HG03175 (cell line): ENCODE data around the gene PRKCI.
"Not testable (repeated sequence)": the region's sequence is repeated elsewhere in the genome, so short reads cannot be mapped to it uniquely, and the experiment has no call there.

Source experiments
- ATAC-seq: cut with Tn5 transposase; IDR thresholded peaks from one replicate; pipeline ENCODE4 v1.9.1; 2021; ENCODE audit warnings: mild to moderate bottlenecking, moderate library complexity; ENCODE audit not compliant: unreplicated experiment

PRKCI gene

DNA sequence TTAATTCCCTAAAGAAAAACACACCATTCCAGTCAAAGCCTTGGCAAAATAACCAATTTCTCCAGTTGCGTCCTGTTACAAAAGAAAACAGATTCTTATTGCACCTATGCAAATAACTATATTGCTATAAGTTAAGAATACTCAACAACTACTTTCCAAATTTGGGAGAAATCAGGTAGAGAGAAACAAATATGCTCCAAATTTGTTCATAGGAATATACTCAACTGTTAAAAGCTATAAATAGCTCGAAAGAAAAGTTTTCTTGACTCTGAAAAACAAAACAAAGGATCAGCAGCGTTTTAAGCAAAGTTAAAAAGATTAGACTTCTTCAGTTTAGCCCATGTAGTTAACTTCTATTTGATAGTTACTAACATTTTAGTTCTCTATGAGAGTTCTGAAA lies 115.2 kb downstream of the PRKCI start:
- no peak for ATAC-seq

DNA sequence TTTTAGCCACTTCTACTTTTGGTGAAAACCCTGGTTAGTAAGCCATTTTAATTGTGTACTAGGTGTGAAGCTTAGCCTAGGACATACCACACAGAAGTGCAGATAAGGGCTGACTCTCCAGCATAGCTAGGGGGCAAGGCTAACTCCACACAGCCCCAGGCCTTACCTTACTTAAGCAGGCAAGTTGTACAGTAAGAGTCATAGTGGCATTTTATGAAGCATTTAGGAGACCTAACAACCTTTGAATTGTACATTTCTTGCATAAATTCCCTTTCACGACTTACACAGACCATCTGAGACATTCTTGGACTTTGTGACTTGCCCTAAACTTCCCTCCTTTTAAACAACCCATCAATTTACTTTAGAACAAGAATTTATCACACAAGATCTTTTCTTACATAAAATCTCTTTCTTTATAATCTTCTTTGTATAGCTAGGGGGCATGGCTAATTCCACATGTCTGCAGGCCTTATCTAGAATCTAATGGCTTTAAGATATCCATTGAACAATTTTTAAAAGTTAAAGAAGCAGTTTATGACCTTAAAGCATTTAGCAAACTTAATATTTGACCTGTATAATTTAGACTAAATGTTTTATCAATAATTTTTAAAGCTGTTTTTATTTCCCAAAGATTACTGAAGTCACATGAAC lies 116.6 kb downstream of the PRKCI start:
- no peak for ATAC-seq

DNA sequence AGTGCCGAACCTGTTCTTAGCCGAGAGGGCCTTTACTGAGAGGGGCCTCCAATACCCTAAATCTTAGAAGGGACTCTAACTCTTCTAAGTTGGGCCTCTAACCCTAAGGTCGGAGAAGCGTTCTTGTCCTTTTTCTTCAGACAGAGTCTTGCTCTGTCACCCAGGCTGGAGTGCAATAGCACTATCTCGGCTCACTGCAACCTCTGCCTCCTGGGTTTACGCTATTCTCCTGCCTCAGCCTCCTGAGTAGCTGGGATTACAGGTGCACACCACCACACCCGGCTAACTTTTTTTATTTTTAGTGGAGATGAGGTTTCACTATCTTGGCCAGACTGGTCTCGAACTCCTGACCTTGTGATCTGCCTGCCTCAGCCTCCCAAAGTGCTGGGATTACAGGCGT lies 120.0 kb downstream of the PRKCI start:
- not testable (repeated sequence) for ATAC-seq

DNA sequence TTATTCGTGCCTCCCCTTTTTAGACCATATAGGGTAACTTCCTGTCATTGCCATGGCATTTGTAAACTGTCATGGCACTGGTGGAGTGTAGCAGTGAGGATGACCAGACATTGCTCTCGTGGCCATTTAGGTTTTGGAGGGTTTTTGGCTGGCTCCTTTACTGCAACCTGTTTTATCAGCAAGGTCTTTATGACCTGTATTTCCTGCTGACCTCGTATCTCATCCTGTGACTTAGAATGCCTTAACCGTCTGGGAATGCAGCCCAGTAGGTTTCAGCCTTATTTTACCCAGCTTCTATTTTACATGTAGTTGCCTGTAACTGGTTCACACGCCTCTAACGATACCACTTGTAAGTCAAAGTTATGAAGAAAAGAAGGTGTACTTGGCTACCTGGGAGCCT lies 121.6 kb downstream of the PRKCI start:
- ATAC-seq: not testable (repeated sequence)

DNA sequence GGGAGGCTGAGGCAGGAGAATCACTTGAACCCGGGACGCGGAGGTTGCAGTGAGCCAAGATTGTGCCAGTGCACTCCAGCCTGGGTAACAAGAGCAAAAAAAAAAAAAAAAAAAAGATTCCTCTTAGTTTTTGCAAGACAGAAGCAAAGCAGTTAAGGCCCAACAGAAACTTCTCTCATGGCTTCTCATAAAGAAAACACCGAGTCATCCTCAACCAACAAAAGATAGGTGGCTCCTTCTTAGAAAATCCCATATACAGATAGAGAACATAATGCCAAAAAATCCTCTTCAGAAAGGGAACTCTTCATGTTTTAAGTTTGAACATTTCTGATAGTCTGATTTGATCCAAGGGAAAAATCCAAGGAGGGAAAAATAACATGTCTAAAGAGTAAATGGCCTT lies 122.7 kb downstream of the PRKCI start:
- ATAC-seq: no peak

- ATAC-seq: peak; percentile 57
Measured at GRCh38 chr3:170346481-170347392, 124.5 kb downstream of the PRKCI start.

GRCh38 chr3:170350515-170351413 lies 128.5 kb downstream of the PRKCI start:
- peak; percentile 44 for ATAC-seq

DNA sequence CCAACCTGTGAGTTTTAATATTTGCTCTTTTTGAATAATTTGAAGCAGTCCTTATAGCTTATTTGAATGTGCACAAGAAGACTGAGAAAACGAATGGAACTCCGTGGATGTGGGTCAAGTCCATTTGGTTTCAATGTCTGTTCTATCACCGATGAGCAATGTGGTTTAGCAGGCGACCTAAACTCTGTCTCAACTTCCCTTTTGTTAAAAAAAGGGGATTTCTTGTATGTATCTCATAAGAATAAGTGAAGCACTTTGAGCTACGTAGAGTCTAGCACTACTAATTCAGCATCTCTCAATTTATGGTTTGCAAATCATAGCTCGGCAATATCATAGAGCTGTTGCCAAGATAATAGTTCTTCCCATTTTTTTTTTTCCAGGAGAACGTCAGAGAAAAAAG lies 130.7 kb downstream of the PRKCI start:
- ATAC-seq: no peak

DNA sequence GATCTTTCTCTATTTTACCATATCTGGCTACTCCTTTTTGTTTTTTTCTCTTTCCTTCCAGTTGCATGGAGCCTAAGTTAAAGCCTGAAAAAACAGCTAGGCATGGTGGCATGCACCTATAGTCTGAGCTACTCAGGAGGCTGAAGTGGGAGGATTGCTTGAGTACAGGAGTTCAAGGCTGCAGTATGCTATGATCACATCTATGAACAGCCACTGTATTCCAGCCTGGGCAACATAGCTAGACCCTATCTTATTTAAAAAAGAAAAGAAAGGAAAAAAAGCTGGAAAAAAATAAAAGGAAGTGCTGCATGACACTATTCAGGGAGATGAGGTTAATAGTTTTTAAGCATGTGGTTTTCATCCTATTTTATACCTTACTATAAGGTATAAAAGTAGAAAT lies 131.3 kb downstream of the PRKCI start:
- no peak for ATAC-seq

DNA sequence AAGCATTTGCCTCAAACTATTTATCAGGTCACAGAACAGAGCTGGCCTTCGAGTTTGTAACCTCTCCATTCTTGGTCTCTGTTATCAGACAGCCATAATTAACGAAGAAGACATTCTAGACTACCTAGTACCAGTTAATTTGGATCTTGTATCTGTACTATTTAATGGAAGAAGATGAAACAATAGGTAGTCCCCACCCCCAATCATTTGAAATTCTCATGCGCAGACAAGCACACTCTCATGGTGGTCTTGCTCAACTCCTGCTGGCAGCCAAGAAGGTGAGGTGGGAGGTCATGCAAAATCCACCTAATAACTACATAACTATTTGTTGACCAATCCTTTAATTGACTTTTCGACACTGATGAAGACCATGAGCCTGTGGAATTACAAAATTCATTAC lies 132.5 kb downstream of the PRKCI start:
- ATAC-seq: no peak
